Measurements from ENCODE around the gene CHST5.

The CHST5 gene

DNA sequence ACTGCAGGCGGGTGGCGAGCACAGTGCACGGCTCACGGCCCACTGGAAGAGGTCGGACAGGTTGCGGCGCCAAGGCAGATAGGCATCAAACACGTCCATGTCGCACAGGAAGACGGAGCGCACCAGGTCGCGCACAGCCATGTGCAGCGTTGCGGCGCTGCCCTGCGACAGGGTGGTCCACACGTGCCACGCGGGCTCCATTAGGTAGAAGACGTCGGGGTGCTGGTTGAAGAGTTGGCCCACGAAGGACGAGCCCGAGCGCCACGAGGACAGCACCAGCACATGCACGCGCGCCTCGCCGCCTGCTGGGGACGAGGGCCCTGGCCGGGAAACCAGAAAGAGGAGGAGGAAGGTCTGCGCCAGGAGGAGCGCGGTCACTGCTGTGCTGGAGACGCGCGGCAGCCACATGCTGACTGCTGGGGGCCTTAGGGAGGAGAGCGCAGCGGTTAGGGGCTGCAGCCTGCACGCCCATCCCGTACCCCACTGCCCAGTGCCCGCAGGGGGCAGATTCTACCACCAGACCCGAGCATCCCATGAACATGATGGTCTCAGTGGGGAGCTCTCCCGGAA, 56.4 kb downstream of the CHST5 start:
- TF ChIP-seq, protein P1, sequence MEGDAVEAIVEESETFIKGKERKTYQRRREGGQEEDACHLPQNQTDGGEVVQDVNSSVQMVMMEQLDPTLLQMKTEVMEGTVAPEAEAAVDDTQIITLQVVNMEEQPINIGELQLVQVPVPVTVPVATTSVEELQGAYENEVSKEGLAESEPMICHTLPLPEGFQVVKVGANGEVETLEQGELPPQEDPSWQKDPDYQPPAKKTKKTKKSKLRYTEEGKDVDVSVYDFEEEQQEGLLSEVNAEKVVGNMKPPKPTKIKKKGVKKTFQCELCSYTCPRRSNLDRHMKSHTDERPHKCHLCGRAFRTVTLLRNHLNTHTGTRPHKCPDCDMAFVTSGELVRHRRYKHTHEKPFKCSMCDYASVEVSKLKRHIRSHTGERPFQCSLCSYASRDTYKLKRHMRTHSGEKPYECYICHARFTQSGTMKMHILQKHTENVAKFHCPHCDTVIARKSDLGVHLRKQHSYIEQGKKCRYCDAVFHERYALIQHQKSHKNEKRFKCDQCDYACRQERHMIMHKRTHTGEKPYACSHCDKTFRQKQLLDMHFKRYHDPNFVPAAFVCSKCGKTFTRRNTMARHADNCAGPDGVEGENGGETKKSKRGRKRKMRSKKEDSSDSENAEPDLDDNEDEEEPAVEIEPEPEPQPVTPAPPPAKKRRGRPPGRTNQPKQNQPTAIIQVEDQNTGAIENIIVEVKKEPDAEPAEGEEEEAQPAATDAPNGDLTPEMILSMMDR (IDR thresholded peaks at IDR 0.05; ENCODE audit: control insufficient read depth, insufficient read depth, low read depth, low read length, missing control alignments) = no peak
- no peak for DNase-seq (ENCODE audit: low read depth)
- no peak overlapping the region for H3K4me3 ChIP-seq (ENCODE audit: control insufficient read depth, low read depth, low read length)
